Measurements from ENCODE around the gene WDR86.

Gene WDR86

GRCh38 chr7:151342811-151343210 is 67.0 kb downstream of the WDR86 start:
- no peak for DNase-seq

- no peak for DNase-seq
Observed at GRCh38 chr7:151342102-151342646, 67.7 kb downstream of the WDR86 start.

GRCh38 chr7:151341357-151342101 is 68.3 kb downstream of the WDR86 start, which contains the start of gene NUB1:
Gene NUB1, plus strand, starts transcription at chr7:151341812. Its CDS starts 3,538 bp downstream, at chr7:151345350.
- peak; percentile 90 to 93 for DNase-seq

- DNase-seq = no peak
Observed at GRCh38 chr7:151340794-151341356, 69.0 kb downstream of the WDR86 start.

GRCh38 chr7:151339651-151340382 is 70.0 kb downstream of the WDR86 start:
- no peak for DNase-seq

- DNase-seq = no peak
Observed at GRCh38 chr7:151338809-151339208, 71.0 kb downstream of the WDR86 start.

- no peak for DNase-seq
Observed at GRCh38 chr7:151337346-151337745, 72.5 kb downstream of the WDR86 start.

GRCh38 chr7:151336027-151336708 is 73.7 kb downstream of the WDR86 start:
- no peak for DNase-seq

GRCh38 chr7:151334628-151335027 is 75.2 kb downstream of the WDR86 start:
- DNase-seq = no peak

Data from activated CD4-positive, alpha-beta T cell treated with anti-CD3 and anti-CD28 coated beads, Interleukin-2, amount 50 U/mL, for 48 hours (primary cell).